DMS53 treated with DMSO at 0.1 percent for 48 hours (cell line): ENCODE results near the gene RPS6KA2.
A peak's percentile ranks its signal among the peaks of the same experiment; 100 is the strongest.
"Not testable (repeated sequence)": the region's sequence is repeated elsewhere in the genome, so short reads cannot be mapped to it uniquely, and the experiment has no call there.

Experiments used
- DNase-seq: peaks from one replicate; lab custom pipeline; 2025; ENCODE audit not compliant: unreplicated experiment; lab: John Stamatoyannopoulos, UW

The RPS6KA2 gene

GRCh38 chr6:166382933-166383801, 243.9 kb downstream of the RPS6KA2 start, which contains the start of gene MPC1:
Gene MPC1, minus strand, starts transcription at chr6:166382940. Its CDS starts 64 bp downstream, at chr6:166382876.
- peak; percentile 84 for DNase-seq

- DNase-seq = no peak
Observed at GRCh38 chr6:166382500-166382932, 244.5 kb downstream of the RPS6KA2 start.

- peak; percentile 61 for DNase-seq
Observed at GRCh38 chr6:166381733-166382499, 245.1 kb downstream of the RPS6KA2 start.

GRCh38 chr6:166381381-166381732, 245.7 kb downstream of the RPS6KA2 start:
- DNase-seq = no peak

GRCh38 chr6:166379800-166380199, 247.3 kb downstream of the RPS6KA2 start:
- no peak for DNase-seq

GRCh38 chr6:166379103-166379586, 247.9 kb downstream of the RPS6KA2 start:
- no peak for DNase-seq

GRCh38 chr6:166377721-166378120, 249.3 kb downstream of the RPS6KA2 start:
- no peak for DNase-seq

- DNase-seq = peak; percentile 2
Observed at GRCh38 chr6:166375013-166375412, 252.0 kb downstream of the RPS6KA2 start.

GRCh38 chr6:166370489-166370888, 256.6 kb downstream of the RPS6KA2 start:
- no peak for DNase-seq

- DNase-seq = no peak
Observed at GRCh38 chr6:166369782-166370181, 257.3 kb downstream of the RPS6KA2 start.

GRCh38 chr6:166366921-166367320, 260.1 kb downstream of the RPS6KA2 start:
- no peak for DNase-seq

GRCh38 chr6:166365806-166366205, 261.2 kb downstream of the RPS6KA2 start:
- no peak for DNase-seq

- DNase-seq = no peak
Observed at GRCh38 chr6:166365221-166365620, 261.8 kb downstream of the RPS6KA2 start.

- DNase-seq = no peak
Observed at GRCh38 chr6:166364456-166364855, 262.6 kb downstream of the RPS6KA2 start.

GRCh38 chr6:166362427-166362826, 264.6 kb downstream of the RPS6KA2 start:
- DNase-seq = not testable (repeated sequence)

- no peak for DNase-seq
Observed at GRCh38 chr6:166361077-166361429, 266.0 kb downstream of the RPS6KA2 start.

- no peak for DNase-seq
Observed at GRCh38 chr6:166360243-166361076, 266.6 kb downstream of the RPS6KA2 start.
